VCaP (cell line): Measurements from ENCODE around the gene CLCN3.

ENCODE experiments used
- H3K27ac ChIP-seq: fragments of 450-650 bp; 2 replicates; pipeline ENCODE4 v1.5.1; 2017
- CTCF ChIP-seq: fragments of 450-650 bp; conservative IDR thresholded peaks from 2 replicates; pipeline ENCODE4 v1.5.1; 2017; ENCODE audit warnings: mild to moderate bottlenecking, moderate library complexity

The CLCN3 gene

GRCh38 chr4:169682372-169683047 is 62.1 kb downstream of the CLCN3 start:
- no peak overlapping the region for H3K27ac ChIP-seq
- TF ChIP-seq CTCF = no peak

- no peak for TF ChIP-seq CTCF
- no peak overlapping the region for H3K27ac ChIP-seq
Measured at GRCh38 chr4:169689681-169690080, 69.3 kb downstream of the CLCN3 start.

GRCh38 chr4:169690787-169691186 is 70.4 kb downstream of the CLCN3 start:
- no peak for TF ChIP-seq CTCF
- H3K27ac ChIP-seq = no peak overlapping the region

- H3K27ac ChIP-seq = no peak overlapping the region
- no peak for TF ChIP-seq CTCF
Measured at GRCh38 chr4:169698331-169698730, 78.0 kb downstream of the CLCN3 start.

GRCh38 chr4:169707958-169708643 is 87.7 kb downstream of the CLCN3 start:
- TF ChIP-seq CTCF = no peak
- H3K27ac ChIP-seq = no peak overlapping the region

- no peak overlapping the region for H3K27ac ChIP-seq
Measured at GRCh38 chr4:169715826-169716225, 95.4 kb downstream of the CLCN3 start.

GRCh38 chr4:169716677-169717076 is 96.3 kb downstream of the CLCN3 start:
- no peak for TF ChIP-seq CTCF
- H3K27ac ChIP-seq = no peak overlapping the region

More at GRCh38 chr4:169715826-169716225, 95.4 kb downstream of the CLCN3 start:
- no peak for TF ChIP-seq CTCF
